Osteoblast (primary cell): ENCODE results near the gene TAPBP. TPM values are rescaled to one million over a fixed set of nuclear protein-coding genes. Genes with fewer than 3 reads are reported as not detected.
A peak's percentile ranks its signal among the peaks of the same experiment; 100 is the strongest.

ENCODE experiments used
- DNase-seq: peaks from one replicate; pipeline ENCODE4 v3.0.0; 2011; ENCODE audit warnings: low spot score, mixed read lengths; ENCODE audit not compliant: insufficient read length; ENCODE audit errors: missing footprints
- H2AFZ ChIP-seq: 2 replicates; pipeline ENCODE4 v1.6.0; 2011; ENCODE audit warnings: mild to moderate bottlenecking, low read length
- H3K27ac ChIP-seq: 2 replicates; pipeline ENCODE4 v1.5.1; 2011; ENCODE audit warnings: mild to moderate bottlenecking, low read depth, low read length, moderate library complexity
- H3K27me3 ChIP-seq: 2 replicates; pipeline ENCODE4 v1.6.0; 2012; ENCODE audit warnings: mild to moderate bottlenecking, control low read depth, inconsistent platforms, low read length, moderate library complexity; ENCODE audit not compliant: insufficient read depth
- H3K36me3 ChIP-seq: 2 replicates; pipeline ENCODE4 v1.5.1; 2011; ENCODE audit warnings: mild to moderate bottlenecking, low read length, control low read depth, moderate library complexity; ENCODE audit not compliant: insufficient read depth
- H3K4me1 ChIP-seq: 2 replicates; pipeline ENCODE4 v1.5.1; 2011; ENCODE audit warnings: mild to moderate bottlenecking, low read length, control low read depth, moderate library complexity; ENCODE audit not compliant: insufficient read depth
- H3K4me2 ChIP-seq: 2 replicates; pipeline ENCODE4 v1.6.0; 2011; ENCODE audit warnings: mild to moderate bottlenecking, low read length; ENCODE audit not compliant: insufficient read depth
- H3K4me3 ChIP-seq: fragments of 200-600 bp; sonication (generic); 3 replicates; pipeline ENCODE4 v1.5.1; 2012; ENCODE audit warnings: mild to moderate bottlenecking, low read length, inconsistent platforms; ENCODE audit not compliant: insufficient read depth
- H3K79me2 ChIP-seq: 2 replicates; pipeline ENCODE4 v1.6.0; 2012; ENCODE audit warnings: mild to moderate bottlenecking, low read length, control low read depth, inconsistent platforms; ENCODE audit not compliant: insufficient read depth
- H3K9me3 ChIP-seq: 2 replicates; pipeline ENCODE4 v1.5.1; 2011; ENCODE audit warnings: low read depth, low read length, control low read depth
- H4K20me1 ChIP-seq: 2 replicates; pipeline ENCODE4 v1.6.0; 2012; ENCODE audit warnings: mild to moderate bottlenecking, low read length, control low read depth; ENCODE audit not compliant: insufficient read depth
- total RNA-seq: library from RNA; depleted of rRNA; stranded (reverse); fragments of >200 nt; gene quantifications from 2 replicates; pipeline ENCODE4 v1.2.3, GENCODE V29; 2012
- TF ChIP-seq, protein P1 (sequence below): IDR thresholded peaks from 2 replicates; pipeline ENCODE4 v1.5.1; 2011; ENCODE audit warnings: mild to moderate bottlenecking, low read depth, low read length, moderate library complexity; ENCODE audit errors: extremely low read depth

Gene TAPBP
- total RNA-seq, 1 donor: 92.6 TPM

DNA sequence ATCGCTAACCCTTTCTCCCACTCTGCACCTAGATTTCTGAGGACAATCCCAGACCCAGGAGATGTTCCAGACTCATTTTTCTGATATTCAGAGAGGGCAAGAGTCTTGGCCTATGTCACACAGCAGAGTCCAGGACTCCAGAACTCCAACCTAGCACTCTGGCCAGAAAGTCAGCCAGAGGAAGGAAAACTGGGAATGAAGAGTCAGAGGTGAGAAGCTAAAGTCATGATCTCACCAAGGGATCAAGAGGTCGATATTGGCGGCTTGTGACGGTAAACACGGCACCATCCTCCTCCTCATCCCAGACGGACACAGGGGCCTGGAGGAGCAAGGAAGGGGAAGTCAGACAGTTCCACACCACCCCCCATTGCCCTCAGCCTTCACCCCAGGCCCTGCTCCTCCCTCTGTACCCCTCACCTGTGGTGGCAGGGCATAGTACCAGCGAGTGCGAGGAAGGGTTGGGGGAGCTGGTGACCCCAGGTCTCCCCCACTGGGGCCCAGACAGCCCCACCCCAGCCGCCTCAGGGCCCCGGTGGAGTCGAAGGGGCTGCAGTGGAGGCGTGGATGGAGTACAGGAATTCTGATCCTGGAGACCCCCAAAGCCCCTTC is 17.0 kb downstream of the TAPBP start:
- Histone ChIP-seq H3K36me3 (peaks cover 28% of the 10 kb centered on the region), H3K27ac (peak overlapping the region; percentile 48), H3K4me2 (peak overlapping the region; percentile 85), H3K79me2 (peaks cover 18% of the 10 kb centered on the region), H3K4me3 (no peak overlapping the region), H3K9me3 (no peaks in the 10 kb centered on the region), H3K4me1 (no peaks in the 10 kb centered on the region), H4K20me1 (peaks cover 3% of the 10 kb centered on the region), H3K27me3 (no peaks in the 10 kb centered on the region), H2AFZ (no peak overlapping the region)
- no peak for DNase-seq
- TF ChIP-seq, protein P1, sequence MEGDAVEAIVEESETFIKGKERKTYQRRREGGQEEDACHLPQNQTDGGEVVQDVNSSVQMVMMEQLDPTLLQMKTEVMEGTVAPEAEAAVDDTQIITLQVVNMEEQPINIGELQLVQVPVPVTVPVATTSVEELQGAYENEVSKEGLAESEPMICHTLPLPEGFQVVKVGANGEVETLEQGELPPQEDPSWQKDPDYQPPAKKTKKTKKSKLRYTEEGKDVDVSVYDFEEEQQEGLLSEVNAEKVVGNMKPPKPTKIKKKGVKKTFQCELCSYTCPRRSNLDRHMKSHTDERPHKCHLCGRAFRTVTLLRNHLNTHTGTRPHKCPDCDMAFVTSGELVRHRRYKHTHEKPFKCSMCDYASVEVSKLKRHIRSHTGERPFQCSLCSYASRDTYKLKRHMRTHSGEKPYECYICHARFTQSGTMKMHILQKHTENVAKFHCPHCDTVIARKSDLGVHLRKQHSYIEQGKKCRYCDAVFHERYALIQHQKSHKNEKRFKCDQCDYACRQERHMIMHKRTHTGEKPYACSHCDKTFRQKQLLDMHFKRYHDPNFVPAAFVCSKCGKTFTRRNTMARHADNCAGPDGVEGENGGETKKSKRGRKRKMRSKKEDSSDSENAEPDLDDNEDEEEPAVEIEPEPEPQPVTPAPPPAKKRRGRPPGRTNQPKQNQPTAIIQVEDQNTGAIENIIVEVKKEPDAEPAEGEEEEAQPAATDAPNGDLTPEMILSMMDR: no peak

DNA sequence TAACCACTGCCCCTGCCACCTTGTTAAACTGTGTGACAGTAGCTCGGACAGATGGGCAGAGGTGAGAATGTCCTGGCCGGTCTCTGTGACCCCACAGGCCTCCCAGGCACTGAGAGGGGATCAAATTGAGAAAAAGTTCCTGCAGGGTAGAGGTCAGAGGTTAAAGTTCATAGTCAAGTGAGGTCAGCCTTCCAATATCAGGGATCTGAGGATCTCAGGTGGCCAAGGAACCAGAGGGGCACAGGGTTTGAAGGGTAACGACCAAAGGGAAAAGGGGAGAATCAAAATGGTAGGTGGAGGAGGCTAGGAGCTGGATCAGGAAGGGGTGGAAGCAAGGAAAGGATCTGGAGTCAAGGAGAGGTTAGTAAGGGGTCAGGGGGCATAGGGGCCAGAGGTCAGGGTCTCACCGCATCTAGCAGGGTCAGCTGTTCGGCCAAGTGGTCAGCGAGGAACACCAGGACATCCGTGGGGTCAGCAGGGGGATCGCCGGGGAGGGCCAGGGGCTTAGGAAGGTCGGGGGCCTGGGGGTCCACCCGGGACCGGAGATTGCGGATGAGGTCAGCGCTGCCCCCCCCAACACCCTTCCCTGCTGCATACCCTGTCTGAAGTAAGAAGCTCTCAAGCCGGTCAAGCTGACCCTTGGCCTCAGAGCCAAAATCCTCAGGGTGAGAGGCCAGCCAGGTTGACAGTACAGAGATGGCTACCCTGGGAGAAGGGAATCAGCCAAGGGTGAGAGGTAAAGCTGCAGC is 18.1 kb downstream of the TAPBP start:
- no peak overlapping the region for H3K4me2 ChIP-seq
- H3K27ac ChIP-seq: no peak overlapping the region
- H3K4me1 ChIP-seq: peaks cover 2% of the 10 kb centered on the region
- no peaks in the 10 kb centered on the region for H3K27me3 ChIP-seq
- DNase-seq: peak; percentile 37
- no peaks in the 10 kb centered on the region for H4K20me1 ChIP-seq
- H3K9me3 ChIP-seq: no peaks in the 10 kb centered on the region
- peaks cover 16% of the 10 kb centered on the region for H3K79me2 ChIP-seq
- TF ChIP-seq, protein P1: no peak
- no peak overlapping the region for H2AFZ ChIP-seq
- H3K4me3 ChIP-seq: no peak overlapping the region
- H3K36me3 ChIP-seq: peaks cover 28% of the 10 kb centered on the region

DNA sequence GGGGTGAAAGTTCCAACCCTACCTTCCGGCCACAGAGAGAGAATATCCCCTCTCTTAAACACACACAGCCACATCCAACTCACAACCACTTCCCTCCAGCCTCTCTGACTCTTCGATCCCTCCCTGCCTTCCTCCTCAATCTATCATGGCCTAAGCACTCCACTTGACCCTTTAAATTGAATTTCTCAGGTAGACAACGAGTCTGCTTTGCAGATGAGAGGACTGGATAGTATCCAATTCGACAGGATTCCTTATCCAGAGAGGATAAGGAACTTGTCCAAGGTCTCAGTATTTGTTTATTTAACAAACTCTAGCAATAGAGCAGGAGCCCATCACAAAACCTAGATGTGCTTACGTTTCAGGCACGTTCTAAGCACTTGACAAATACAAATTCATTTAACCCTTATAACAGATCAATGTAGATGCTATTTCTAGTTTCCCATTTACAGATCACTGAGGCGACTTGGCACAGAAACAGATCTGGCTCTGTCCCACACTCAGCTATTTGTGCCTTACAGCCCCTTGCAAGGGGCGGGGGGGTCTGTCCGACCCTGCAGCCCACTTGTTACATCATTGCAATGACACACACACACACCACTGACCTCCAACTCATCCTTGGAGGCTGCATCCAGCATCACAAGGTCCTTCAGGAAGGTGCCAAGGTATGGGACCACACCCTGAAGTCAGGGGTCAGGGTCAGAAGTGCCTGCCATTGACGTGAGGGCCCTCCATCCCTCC is 19.6 kb downstream of the TAPBP start:
- Histone ChIP-seq H3K4me1 (peaks cover 11% of the 10 kb centered on the region), H3K36me3 (peaks cover 28% of the 10 kb centered on the region), H3K4me3 (no peak overlapping the region), H3K4me2 (no peak overlapping the region), H3K9me3 (no peaks in the 10 kb centered on the region), H2AFZ (no peak overlapping the region), H3K79me2 (peaks cover 27% of the 10 kb centered on the region), H4K20me1 (no peaks in the 10 kb centered on the region), H3K27ac (no peak overlapping the region), H3K27me3 (no peaks in the 10 kb centered on the region)
- TF ChIP-seq, protein P1: no peak
- DNase-seq: peak; percentile 74
